Measurements from ENCODE around the gene GP1BB. TPM values are rescaled to one million over a fixed set of nuclear protein-coding genes. Genes with fewer than 3 reads are reported as not detected.

Gene GP1BB
- total RNA-seq, 1 donor from 2014 or later = not detected

DNA sequence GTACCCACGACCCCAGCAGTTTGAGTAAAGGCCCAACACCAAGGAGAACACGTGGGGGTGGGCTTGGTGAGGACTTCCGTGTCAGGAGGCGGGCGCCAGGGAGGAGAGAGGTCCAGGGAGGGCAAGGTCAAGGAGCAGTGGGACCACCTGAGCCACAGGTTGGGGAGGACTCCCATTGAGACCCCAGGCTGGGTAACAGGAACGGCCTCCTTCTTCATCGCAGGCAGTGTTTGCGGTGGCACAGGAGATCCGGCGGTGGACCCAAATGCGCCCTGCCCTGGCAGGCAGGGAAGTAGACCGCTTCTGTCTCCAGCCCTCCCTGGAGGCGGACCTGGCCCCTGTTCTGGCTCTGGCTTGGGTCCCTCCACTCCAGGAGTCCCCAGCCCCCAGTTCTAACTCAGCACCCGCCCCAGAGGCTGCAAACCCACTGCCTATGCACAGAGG lies 31.4 kb downstream of the GP1BB start:
- intact Hi-C loops (cut with micrococcal nuclease) = no loop called here

DNA sequence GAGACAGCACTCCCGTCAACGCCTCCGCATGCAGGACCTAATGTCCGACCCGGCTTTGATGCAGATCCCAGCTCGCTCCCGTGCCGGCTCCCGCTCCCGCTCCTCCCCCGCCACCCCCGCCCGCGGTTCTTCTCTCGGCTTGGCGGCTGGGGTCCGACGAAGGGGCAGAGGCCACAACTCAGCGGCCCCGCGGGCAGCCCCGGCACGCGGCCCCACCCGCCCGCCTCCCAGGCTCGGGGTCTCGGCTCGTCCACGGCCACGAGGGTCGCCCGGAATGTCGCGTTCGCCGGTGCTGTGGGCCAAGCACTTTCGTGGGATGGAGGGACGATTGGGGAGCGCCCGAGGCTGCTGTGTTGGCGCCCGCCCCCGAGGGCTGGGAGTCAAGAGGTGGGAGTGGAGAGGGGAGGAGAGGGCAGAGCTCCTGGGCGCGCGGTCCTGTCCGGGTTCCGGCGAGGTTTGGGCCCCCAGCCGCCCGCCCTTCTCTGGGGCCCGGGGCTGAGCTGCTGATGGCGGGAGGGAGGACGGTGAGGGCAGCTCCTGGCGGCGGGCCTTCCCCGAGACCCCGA lies 31.9 kb downstream of the GP1BB start:
- intact Hi-C loops (cut with micrococcal nuclease) = no loop called here

DNA sequence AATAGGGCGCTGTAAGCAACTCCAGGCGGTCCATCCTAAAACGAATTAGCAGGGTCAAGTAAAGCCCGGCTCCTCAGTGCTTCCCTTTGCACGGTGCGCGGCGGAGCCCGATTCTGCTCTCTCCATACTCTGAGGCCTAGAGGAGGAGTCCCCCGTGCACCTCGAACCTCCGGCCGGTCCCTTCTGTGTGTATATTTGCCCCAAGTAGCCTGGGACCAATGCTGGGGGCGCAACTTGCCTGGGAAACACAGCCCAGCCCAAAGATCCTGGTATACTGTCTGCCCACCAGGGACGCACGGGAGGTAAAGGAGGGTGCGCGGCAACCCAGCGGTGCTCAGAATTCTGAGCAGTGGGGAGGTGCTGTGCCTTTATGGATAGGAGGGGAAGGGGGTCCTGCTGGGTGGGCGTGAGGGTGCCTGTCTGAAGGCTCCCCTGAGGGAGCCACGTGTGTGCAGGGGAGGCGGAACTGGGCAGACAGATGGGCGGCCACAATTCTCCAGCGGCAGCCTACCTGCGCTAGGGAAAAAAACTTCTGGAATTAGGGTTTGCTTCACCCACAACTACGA lies 32.5 kb downstream of the GP1BB start:
- intact Hi-C loops (cut with micrococcal nuclease) = loop anchor here (1.0 kb wide), 1 partner anchor 154 kb away; no protein-coding TSS in a partner anchor

DNA sequence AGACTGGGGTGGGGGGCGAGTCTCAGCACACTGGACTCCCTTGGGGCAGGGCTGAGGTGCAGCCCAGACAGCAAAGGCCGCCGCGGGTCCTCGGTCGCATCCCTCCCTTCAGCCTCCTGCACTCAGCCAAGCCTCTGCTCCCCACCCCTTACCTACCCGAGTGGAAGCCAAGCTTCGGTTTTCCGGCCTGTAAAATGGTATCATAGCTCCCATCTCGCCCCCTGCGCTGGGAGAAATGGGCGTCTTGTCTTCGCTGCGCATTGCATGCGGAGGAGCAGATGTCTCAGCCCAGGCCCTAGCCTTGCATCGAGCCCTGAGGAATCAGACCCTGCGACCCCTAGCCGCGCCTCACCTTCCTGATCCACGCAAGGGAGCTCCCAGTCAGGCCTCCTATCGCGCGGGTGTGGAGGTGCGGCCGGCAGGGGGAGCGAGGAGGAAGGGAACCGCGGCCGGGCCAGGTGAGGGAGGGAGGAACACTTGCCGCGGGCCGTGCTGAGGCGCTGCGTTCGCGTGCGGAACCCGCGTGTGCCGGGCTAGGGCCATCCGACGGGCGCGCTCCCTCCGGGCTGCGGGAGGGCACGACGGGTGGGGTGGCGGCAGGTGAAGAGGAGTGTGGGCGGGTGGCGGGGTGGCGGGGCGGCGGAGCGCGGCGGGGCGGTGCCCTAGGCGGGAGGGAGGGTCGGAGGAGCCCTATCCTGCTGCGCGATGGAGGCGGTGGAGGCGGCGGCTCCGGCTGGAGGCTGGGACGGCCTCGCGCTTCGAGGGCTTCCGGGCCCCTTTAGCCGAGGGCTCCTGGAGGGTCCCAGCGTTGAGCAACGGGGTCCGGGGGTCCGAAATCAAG lies 33.2 kb downstream of the GP1BB start:
- intact Hi-C loops (cut with micrococcal nuclease) = loop anchor here (1.0 kb wide), 1 partner anchor 154 kb away; no protein-coding TSS in a partner anchor

DNA sequence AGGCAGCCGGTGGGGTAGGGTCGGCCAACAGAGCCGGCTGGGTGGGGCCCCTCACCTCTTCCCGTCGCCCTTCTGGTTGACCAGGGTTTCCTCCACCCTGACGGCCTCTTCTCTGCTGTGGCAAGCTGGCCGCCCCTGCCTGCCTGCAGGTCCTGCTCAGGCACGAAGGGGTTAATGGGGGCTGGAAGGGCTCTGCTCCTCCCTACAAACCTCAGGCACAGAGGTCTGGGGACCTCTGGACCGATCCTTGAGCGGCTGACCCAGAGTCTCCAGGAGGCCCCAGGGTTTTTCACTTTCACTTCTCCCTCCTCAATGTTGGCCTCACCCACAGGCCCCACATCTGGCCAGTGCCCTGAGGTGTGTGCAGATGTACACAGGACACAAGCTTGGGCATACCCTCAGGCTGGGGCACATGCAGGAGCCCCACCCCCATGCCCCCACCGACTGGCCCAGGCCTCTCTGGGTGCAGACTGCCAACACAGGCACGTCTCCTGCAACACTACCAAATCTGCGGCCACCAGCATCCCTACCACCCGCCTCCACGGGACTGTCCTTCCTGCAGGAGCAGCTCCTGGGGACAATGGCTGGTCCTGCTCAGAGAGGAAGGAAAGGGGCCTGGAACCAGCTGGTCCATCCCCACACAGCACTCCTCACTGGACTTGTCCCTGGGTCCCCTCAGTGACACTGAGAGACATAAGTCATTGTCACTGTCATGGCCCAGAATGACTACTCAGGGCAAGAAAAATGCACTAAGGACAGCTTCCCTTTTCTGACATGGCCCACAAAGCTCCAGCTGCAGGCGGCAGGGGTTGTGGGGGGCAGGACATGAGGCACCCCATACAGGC lies 34.0 kb downstream of the GP1BB start:
- intact Hi-C loops (cut with micrococcal nuclease) = no loop called here

DNA sequence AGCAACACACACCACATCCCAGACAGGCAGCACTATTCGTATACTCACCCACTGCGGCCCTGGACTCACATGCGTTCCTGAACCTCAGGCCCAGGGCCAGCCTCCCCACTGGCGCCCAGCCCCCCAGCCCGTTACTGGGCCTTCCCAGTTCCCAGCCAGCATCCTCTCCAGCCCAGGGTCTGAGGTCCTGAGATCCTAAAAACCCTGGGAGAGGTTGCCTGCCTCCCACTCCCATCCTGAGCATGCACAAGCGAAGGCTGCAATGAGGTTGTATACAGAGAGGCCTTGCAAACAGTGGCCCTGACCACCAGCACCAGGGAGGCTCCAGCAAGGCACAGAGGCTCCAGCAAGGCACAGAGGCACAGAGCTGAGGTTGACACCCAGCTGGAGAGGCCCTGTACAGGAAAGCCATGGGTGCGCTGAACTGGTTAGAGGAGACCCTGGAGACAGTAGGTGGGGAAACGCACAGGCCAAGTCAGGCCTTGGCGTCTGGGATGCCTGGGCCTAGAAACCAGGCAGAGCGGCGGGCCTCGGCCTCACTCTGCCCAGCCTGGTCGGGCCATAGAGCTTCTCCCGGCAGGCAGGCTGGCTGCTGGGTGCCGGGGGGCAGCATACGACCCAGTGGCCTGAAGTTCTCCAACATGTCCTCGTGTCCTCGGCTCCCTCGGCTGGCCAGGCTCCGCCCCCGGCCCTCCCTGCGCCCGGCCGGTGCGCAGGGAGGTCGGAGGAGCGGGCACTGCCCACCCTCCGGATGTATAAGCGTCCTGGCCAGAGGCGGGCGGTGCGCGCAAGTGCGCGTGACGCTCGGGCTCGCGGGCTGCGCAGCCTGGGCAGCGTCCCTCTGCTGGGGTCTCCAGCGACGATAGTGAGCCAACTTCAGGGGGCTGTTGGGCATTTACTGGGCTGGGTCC lies 34.9 kb downstream of the GP1BB start:
- intact Hi-C loops (cut with micrococcal nuclease) = no loop called here

DNA sequence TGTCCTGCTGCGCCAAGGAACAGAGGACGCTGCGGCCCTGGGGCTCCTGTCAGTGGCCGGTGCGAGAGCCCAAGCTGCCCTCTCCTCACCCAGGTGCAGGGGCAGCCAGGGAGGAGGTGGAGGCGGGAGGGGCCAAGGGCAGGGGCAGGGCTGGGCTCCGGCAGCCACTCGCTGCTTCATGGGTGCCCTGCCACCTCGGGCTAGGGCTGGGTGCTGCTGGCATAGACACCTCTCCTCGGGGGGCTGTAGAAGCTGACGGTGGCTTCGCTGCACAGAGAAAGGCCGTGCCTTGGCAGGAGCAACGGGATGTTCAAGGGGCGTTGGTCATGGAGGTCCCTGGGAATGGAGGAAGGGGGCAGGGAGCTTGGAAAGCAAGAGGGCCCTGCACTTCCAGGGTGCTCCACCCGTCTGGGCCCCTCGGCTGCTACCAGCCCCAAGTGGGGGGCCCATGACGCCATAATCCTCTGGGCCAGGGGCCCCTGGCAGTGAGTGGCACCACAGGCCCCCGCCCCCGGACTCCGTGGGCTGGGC lies 35.6 kb downstream of the GP1BB start:
- intact Hi-C loops (cut with micrococcal nuclease) = no loop called here

DNA sequence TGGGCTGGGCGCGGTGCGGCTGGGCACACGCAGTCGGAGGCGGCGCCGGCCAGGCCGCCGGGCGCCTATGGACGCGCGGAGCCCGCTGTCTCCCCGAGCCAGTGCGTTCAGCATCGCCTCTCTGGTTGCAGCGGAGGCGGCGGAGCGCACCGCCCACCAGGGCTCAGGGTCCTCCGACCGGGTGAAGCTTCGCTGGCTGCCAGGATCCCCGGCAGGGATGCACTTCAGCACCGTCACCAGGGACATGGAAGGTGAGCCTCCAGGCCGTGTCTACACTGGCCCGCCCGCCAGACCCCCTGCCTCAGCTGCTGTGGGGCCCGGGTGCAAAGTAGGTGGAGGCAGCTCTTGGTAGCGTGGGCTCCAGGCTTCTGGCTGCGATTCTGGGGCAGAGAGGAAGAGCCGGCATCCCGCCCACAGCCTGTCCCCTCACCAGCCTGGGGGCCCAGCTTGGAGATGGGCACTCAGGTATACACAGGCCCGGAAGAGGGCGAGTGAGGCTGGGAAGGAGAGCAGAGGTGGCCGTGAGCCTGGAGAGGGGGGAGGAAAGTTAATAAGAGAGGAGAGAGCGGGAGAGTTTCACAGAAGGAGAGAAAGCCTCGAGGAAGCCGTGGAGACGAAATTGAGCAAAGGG lies 36.2 kb downstream of the GP1BB start:
- intact Hi-C loops (cut with micrococcal nuclease) = no loop called here

DNA sequence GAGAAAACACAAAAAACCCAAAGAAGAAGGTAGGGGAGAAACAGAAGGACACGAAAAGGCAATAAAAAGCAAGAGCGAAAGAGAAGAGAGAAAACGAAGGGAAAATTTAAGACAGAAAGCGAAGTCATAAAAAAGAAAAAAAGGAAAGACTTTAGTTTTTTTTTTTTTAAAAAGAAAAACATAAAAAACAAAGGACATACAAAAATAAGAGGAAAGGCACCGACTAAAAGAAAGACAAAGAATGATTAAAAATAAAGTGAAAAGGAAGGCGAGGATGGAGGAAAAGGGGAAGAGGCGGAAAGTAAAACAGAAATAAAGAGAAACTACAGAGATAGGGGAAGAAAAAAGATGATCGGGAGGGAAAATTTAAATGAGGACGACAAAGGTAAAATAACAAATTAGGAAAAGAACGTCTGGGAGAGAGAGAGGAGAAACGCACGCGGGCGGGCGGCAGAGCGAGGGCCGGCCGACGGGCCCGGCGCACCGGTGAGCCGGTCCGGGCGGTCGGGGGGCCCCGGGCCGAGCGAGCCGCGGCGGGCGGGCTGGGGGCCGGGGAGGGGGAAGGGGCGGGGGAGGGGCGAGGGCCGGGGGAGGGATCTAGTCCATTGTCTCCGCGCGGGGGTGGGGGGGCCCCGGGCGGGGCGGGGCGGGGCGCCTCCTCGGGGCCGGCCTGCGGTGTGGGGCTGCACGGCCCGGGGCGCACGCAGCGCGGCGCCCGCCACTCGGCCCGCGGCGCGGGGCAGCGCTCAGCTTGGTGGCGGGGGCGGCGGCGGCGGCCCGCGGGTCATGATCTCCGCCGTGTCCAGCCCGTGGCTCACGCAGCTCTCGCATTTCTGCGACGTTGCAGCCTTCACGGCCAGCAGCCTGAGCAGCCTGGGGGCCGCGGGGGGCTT lies 37.0 kb downstream of the GP1BB start, which contains the start of gene TBX1:
TSS of gene TBX1 (plus strand) at position 721 of the 893 bp plus-strand sequence. CDS start at position 787, 66 bp downstream.
- intact Hi-C loops (cut with micrococcal nuclease) = no loop called here

DNA sequence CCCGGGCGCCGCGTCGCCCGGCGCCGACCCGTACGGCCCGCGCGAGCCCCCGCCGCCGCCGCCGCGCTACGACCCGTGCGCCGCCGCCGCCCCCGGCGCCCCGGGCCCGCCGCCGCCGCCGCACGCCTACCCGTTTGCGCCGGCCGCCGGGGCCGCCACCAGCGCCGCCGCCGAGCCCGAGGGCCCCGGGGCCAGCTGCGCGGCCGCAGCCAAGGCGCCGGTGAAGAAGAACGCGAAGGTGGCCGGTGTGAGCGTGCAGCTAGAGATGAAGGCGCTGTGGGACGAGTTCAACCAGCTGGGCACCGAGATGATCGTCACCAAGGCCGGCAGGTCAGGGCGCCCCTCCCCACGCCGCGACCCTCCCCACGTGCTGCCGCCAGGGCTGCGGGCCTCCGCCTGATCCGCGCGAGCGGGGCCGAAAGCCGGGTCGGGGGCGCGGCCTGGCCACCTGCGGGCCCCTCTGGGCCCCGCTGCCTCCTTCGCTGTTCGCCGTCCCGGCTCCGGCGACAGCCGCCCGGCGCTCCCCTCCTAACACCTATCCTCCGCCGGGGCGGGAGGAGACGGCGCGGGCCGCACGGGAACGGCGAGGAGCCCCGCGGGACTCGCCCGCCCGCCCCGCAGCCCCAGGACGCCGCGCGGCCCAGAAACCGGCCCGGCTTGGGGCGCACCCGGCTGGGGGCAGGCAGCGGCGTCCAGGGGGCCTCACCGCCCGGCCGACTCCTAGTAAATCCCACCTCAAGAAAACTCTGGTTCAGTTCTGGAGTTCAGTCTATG lies 37.8 kb downstream of the GP1BB start:
- intact Hi-C loops (cut with micrococcal nuclease) = no loop called here

DNA sequence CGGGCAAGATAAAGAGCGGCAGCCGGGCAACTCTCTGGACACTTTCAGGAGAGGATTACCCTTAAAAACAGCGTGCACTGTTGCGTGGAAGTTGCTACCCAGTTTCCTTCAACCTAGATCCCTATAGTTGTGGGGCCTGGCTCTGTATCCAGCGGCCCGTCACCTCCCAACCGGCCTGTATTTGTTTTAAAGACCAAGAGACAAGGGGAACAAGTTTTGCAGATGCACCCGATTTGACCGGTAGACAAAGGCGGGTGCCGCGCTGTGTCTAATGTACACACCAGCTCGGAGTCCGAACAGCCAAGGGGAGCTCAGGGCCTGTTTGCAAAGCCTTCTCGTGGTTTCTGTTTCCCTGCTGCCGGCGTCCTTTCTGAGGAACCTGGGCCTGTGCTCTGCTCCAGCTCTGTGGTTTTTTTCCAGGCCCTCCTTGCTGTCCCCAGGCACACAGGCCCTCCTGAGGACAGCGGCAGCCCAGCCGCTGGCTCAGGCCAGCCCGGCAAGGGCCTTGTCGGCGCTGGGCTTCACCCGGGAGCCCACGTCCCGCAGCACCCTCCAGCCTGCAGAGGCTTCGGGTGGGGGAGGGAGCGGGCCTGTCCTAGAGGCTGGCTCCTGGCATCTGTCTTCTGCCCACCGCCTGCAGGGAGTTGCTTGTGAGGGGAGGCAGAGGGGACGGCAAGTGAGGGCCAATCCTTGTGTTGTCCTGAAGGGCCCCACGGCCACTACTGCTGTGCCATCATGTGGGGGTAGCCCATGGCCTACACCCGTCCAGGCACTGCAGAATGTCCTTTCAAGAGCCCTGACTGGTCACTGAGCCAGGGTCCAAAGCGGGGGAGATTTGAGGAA lies 38.6 kb downstream of the GP1BB start:
- intact Hi-C loops (cut with micrococcal nuclease) = no loop called here

DNA sequence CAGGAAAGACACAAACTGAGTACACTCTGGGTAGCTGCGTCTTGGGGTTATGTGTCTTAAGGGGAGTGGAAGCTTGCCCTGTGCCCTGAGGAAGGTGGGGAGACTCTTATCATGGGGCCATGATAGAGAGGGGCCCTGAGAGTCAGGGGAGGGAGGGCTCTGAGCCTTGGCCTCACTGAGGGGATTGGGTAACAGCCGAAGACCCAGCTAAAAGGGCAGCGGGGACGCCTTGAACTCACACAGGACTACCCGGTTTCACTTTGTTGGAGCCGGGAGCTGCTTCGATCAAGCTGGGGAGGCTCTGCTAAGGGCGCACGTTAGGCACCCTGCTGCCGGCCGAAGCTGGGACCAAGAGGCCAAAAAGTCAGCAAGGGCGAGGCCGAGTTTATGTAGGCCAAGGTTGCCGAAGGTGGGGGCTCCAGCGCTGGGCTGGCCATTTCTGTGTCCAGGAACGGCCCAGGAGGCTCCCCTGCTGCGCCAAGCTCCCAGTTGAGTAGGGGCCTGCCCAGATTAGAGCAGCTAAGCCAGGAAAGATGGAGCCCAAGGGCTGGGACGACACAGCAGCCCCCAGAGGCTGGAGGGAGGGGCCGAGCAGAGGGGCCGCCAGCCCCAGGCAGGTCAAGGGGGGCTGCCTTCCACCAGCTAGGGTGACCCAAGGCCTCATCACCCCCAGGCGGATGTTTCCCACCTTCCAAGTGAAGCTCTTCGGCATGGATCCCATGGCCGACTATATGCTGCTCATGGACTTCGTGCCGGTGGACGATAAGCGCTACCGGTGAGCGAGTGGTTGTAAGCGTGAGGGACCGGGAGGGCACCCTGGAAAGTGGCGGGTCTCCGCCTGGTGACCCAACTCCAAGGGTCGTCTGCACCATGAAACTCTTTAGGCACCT lies 39.5 kb downstream of the GP1BB start:
- intact Hi-C loops (cut with micrococcal nuclease) = no loop called here

DNA sequence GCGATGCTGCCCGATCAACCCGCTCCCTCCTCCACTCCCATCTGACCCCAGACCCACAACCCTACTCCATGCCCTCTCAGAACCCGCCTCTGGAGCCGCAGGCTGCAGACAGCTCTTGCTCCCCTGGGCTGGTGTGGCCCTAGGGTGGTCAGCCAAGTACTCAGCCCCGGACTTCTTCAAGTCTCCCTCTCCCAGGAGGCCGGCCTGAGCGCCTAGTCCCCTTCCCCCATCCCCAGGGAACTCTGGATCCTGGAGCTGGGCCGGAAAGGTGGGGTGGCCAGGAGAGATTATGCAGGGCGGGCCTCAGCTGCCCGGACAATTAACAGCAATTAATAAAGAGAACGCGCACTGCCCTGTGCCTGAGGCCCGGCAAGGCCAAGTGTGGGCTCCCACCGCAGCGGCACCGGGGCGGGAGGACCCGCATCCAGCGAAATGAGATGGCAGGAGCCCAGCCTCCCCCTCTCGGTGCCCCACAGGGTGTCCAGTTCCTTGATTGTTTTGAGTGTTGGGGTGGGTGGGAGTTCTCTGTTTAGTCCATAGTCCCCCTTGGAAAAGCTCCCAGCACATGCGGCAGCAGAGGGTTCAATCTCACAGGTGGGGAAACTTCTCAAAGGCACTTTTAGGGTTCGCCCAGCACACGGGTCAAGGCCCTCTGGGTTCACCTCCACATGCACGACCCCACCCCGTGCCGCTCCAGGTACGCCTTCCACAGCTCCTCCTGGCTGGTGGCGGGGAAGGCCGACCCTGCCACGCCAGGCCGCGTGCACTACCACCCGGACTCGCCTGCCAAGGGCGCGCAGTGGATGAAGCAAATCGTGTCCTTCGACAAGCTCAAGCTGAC lies 40.3 kb downstream of the GP1BB start:
- intact Hi-C loops (cut with micrococcal nuclease) = no loop called here

DNA sequence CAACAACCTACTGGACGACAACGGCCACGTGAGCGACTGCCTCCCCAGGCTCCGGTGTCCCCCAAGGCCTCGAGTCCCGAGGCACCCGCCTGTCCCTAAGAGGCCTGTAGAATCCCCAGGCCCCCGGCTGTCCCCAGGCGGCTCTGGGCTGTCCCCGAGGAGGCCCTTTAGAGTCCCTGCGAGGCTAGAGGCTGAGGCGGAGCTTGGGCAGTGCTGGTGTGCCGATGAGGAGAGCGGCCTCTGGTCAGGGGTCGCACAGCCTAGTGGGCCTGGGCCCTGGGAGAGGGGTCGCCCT lies 40.9 kb downstream of the GP1BB start:
- intact Hi-C loops (cut with micrococcal nuclease) = no loop called here
